Measurements from ENCODE around the gene MARK3.

GRCh38 chr14:103432627-103433026 is 47.4 kb downstream of the MARK3 start:
- TF ChIP-seq POLR2A (IDR thresholded peaks at IDR 0.05) (no peak), CTCF (IDR thresholded peaks at IDR 0.05) (no peak)
